ENCODE measurements around the gene CCDC102A.

GRCh38 chr16:57522960-57523359 lies 13.4 kb downstream of the CCDC102A start:
- TF ChIP-seq CTCF (IDR thresholded peaks at IDR 0.05) (no peak), POLR2A (IDR thresholded peaks at IDR 0.05) (no peak)
